PC-3 (cell line): ENCODE measurements around the gene PTGFR.

ENCODE experiments used
- EZH2phosphoT487 ChIP-seq: fragments of 300-600 bp; sonication (generic); IDR thresholded peaks from 2 replicates; pipeline ENCODE4 v1.6.1; 2018; ENCODE audit warnings: mild to moderate bottlenecking, antibody characterized with exemption, low read length, borderline replicate concordance
- TF ChIP-seq, protein P1 (sequence below): fragments of 300-600 bp; sonication (generic); conservative IDR thresholded peaks from 2 replicates; pipeline ENCODE4 v1.5.1; 2017; ENCODE audit warnings: antibody characterized with exemption, low read depth, mild to moderate bottlenecking, low read length

DNA sequence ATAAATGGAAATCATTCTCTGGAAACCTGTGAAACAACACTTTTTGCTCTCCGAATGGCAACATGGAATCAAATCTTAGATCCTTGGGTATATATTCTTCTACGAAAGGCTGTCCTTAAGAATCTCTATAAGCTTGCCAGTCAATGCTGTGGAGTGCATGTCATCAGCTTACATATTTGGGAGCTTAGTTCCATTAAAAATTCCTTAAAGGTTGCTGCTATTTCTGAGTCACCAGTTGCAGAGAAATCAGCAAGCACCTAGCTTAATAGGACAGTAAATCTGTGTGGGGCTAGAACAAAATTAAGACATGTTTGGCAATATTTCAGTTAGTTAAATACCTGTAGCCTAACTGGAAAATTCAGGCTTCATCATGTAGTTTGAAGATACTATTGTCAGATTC lies 45.7 kb downstream of the PTGFR start:
- TF ChIP-seq EZH2phosphoT487, result no peak
- TF ChIP-seq, protein P1, sequence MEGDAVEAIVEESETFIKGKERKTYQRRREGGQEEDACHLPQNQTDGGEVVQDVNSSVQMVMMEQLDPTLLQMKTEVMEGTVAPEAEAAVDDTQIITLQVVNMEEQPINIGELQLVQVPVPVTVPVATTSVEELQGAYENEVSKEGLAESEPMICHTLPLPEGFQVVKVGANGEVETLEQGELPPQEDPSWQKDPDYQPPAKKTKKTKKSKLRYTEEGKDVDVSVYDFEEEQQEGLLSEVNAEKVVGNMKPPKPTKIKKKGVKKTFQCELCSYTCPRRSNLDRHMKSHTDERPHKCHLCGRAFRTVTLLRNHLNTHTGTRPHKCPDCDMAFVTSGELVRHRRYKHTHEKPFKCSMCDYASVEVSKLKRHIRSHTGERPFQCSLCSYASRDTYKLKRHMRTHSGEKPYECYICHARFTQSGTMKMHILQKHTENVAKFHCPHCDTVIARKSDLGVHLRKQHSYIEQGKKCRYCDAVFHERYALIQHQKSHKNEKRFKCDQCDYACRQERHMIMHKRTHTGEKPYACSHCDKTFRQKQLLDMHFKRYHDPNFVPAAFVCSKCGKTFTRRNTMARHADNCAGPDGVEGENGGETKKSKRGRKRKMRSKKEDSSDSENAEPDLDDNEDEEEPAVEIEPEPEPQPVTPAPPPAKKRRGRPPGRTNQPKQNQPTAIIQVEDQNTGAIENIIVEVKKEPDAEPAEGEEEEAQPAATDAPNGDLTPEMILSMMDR, result no peak
